Upper lobe of right lung (tissue), 1 donor: ENCODE data around the gene CDX2. TPM values are rescaled to one million over a fixed set of nuclear protein-coding genes. Genes with fewer than 3 reads are reported as not detected.

ENCODE experiments used
- ATAC-seq: fragments of 200-7000 bp; cut with Tn5 transposase; one replicate; pipeline ENCODE4 v1.9.1; 2020; ENCODE audit warnings: mild to moderate bottlenecking, moderate library complexity
- DNase-seq: peaks from one replicate; pipeline ENCODE4 v3.0.0-alpha.2; 2020
- H3K27ac ChIP-seq: fragments of 200-600 bp; one replicate; pipeline ENCODE4 v1.8.0; 2022
- H3K27me3 ChIP-seq: fragments of 200-600 bp; one replicate; pipeline ENCODE4 v1.8.0; 2022; ENCODE audit warnings: mild to moderate bottlenecking
- H3K36me3 ChIP-seq: fragments of 200-600 bp; one replicate; pipeline ENCODE4 v1.8.0; 2022
- H3K4me1 ChIP-seq: fragments of 200-600 bp; one replicate; pipeline ENCODE4 v1.8.0; 2022
- H3K4me3 ChIP-seq: fragments of 200-600 bp; one replicate; pipeline ENCODE4 v1.8.0; 2022; ENCODE audit warnings: mild to moderate bottlenecking
- H3K9me3 ChIP-seq: fragments of 200-600 bp; one replicate; pipeline ENCODE4 v1.8.0; 2022
- CTCF ChIP-seq: fragments of 200-600 bp; IDR thresholded peaks from one replicate; pipeline ENCODE4 v1.8.0; 2022; ENCODE audit warnings: antibody characterized with exemption
- intact Hi-C: fragments of 100-400 bp; cut with DNase I; formaldehyde crosslinking; loops from one replicate; pipeline ENCODE4 v1.11.0; 2022
- total RNA-seq: library from RNA; stranded (reverse); fragmentation: NEBNext Ultra II Directional; extraction: Animal tissue kit (Norgen Biotek cat#: 25700); gene quantifications from one replicate; pipeline ENCODE4 v1.2.1, GENCODE V29; 2021
- donor health status: DM: no; HTN: yes; CAD: no; lungs with severe emphysema.

Gene CDX2
- total RNA-seq, 1 donor from 2014 or later = not detected

- H3K36me3 ChIP-seq = no peaks in the 10 kb centered on the region
- peak overlapping the region; percentile 43 for H3K4me3 ChIP-seq
- intact Hi-C loops = no loop called here
- no peaks in the 10 kb centered on the region for H3K9me3 ChIP-seq
- H3K27ac ChIP-seq = no peak overlapping the region
- no peak for TF ChIP-seq CTCF
- peaks cover 93% of the 10 kb centered on the region for H3K27me3 ChIP-seq
- peaks cover 15% of the 10 kb centered on the region for H3K4me1 ChIP-seq
- DNase-seq (peak; percentile 68), ATAC-seq (peak; percentile 66)
Measured at GRCh38 chr13:27954406-27954851, 14.7 kb downstream of the CDX2 start.

- DNase-seq = peak; percentile 91
- TF ChIP-seq CTCF = peak; percentile 84
- peak overlapping the region; percentile 42 for H3K27ac ChIP-seq
Measured at GRCh38 chr13:27953676-27954405, 15.3 kb downstream of the CDX2 start.

GRCh38 chr13:27952876-27953675 is 16.0 kb downstream of the CDX2 start:
- Histone ChIP-seq H3K27ac (peak overlapping the region; percentile 42), H3K27me3 (peaks cover 80% of the 10 kb centered on the region), H3K36me3 (no peaks in the 10 kb centered on the region), H3K4me3 (peak overlapping the region; percentile 43), H3K9me3 (no peaks in the 10 kb centered on the region), H3K4me1 (peaks cover 15% of the 10 kb centered on the region)
- peak; percentile 65 for ATAC-seq
- intact Hi-C loops = no loop called here
- no peak for TF ChIP-seq CTCF
- DNase-seq = no peak

More at GRCh38 chr13:27953676-27954405, 15.3 kb downstream of the CDX2 start:
- Histone ChIP-seq H3K27me3 (peaks cover 87% of the 10 kb centered on the region), H3K4me1 (peaks cover 15% of the 10 kb centered on the region), H3K9me3 (no peaks in the 10 kb centered on the region), H3K4me3 (peak overlapping the region; percentile 43), H3K36me3 (no peaks in the 10 kb centered on the region)
- intact Hi-C loops = no loop called here
- peak; percentile 97 for ATAC-seq

GRCh38 chr13:27942972-27943371 is 26.1 kb downstream of the CDX2 start:
- ATAC-seq (no peak), DNase-seq (no peak)
- no peak overlapping the region for H3K4me3 ChIP-seq
- H3K27ac ChIP-seq = no peak overlapping the region
- peaks cover 5% of the 10 kb centered on the region for H3K27me3 ChIP-seq
- intact Hi-C loops = no loop called here
- no peaks in the 10 kb centered on the region for H3K4me1 ChIP-seq
- H3K36me3 ChIP-seq = no peaks in the 10 kb centered on the region
- TF ChIP-seq CTCF = no peak
- no peaks in the 10 kb centered on the region for H3K9me3 ChIP-seq

GRCh38 chr13:27933580-27934328 is 35.4 kb downstream of the CDX2 start:
- ATAC-seq = no peak
- H3K4me3 ChIP-seq = no peak overlapping the region
- no peaks in the 10 kb centered on the region for H3K9me3 ChIP-seq
- intact Hi-C loops = no loop called here
- DNase-seq = no peak
- H3K4me1 ChIP-seq = no peaks in the 10 kb centered on the region
- H3K36me3 ChIP-seq = no peaks in the 10 kb centered on the region
- peaks cover 42% of the 10 kb centered on the region for H3K27me3 ChIP-seq
- no peak for TF ChIP-seq CTCF
- no peak overlapping the region for H3K27ac ChIP-seq
